GM21576 (cell line): Measurements from ENCODE around the gene MGAT4B.

Source experiments
- ATAC-seq: cut with Tn5 transposase; IDR thresholded peaks from one replicate; pipeline ENCODE4 v1.9.1; 2021; ENCODE audit warnings: mild to moderate bottlenecking, moderate library complexity; ENCODE audit not compliant: unreplicated experiment

Gene MGAT4B

GRCh38 chr5:179749857-179750508, 56.7 kb downstream of the MGAT4B start:
- no peak for ATAC-seq

DNA sequence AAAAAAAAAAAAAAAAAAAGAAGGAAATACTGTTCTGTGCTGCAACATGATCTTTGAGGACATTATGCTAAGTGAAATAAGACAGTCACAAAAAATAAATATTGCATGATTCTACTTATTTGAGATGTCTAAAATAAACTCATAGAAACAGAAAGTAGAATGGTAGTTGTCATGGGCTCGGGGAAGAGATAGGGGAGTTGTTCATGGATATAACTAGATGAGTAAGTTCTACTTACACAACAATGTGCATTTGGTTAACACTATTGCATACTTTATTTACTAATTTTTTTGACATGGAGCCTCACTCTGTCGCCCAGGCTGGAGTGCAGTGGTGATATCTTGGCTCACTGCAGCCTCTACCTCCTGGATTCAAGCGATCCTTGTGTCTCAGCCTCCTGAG, 58.9 kb downstream of the MGAT4B start:
- no peak for ATAC-seq
